Ovary (tissue), 9 donors: Measurements from ENCODE around the gene PBX4. TPM values are rescaled to one million over a fixed set of nuclear protein-coding genes. Genes with fewer than 3 reads are reported as not detected.

Source experiments
- DNase-seq, 5 donors: peaks; one replicate each; pipeline ENCODE4 v3.0.0-alpha.2; 2019 to 2020
- H3K27ac ChIP-seq, 2 donors: fragments of 200-600 bp; one replicate each; pipeline versions ENCODE4 v1.5.1 to v1.8.0; 2019 to 2022
- H3K27me3 ChIP-seq: fragments of 200-600 bp; one replicate; pipeline ENCODE4 v1.8.0; 2022
- H3K36me3 ChIP-seq: fragments of 200-600 bp; sonication (generic); one replicate; pipeline ENCODE4 v1.5.1; 2019
- H3K4me1 ChIP-seq: one replicate; pipeline ENCODE4 v1.8.1; 2013; ENCODE audit warnings: mild to moderate bottlenecking, moderate library complexity; ENCODE audit not compliant: insufficient read depth
- H3K4me3 ChIP-seq: fragments of 200-600 bp; sonication (generic); one replicate; pipeline ENCODE4 v1.5.1; 2017
- H3K9me3 ChIP-seq, 2 donors: fragments of 200-600 bp in 1 of 2; sonication (generic) in 1 of 2; one replicate each; pipeline versions ENCODE4 v1.5.1 to v1.8.1; 2013 to 2019; ENCODE audit warnings: mild to moderate bottlenecking in 1 of 2, moderate library complexity in 1 of 2
- CTCF ChIP-seq, 3 donors: fragments of 450-650 bp in 2 of 3; fragments of 200-600 bp in 1 of 3; IDR thresholded peaks; one replicate each; pipeline versions ENCODE4 v1.5.1 to v1.8.0; 2016 to 2022; ENCODE audit warnings: antibody characterized with exemption in 3 of 3, mild to moderate bottlenecking in 1 of 3
- EP300 ChIP-seq: sonication (generic); formaldehyde crosslinking; IDR thresholded peaks from one replicate; pipeline ENCODE4 v1.6.1; 2017; ENCODE audit warnings: antibody characterized with exemption
- POLR2A ChIP-seq: fragments of 450-650 bp; IDR thresholded peaks from one replicate; pipeline ENCODE4 v1.6.1; 2017; ENCODE audit warnings: antibody characterized with exemption, mild to moderate bottlenecking, moderate library complexity
- WGBS, 3 donors: extraction: QIAGEN DNeasy Blood & Tissue Kit in 1 of 3; methylation state at CpG; one replicate each; pipeline versions ENCODE4 v1.1.5 to v1.1.7; 2013 to 2017; 5-methylcytosine and 5-hydroxymethylcytosine counted together
- intact Hi-C, 4 donors: fragments of 100-400 bp; cut with DNase I; formaldehyde crosslinking; loops; one replicate each; pipeline versions ENCODE4 v1.11.0 to v1.15.1; 2022 to 2023
- polyA plus RNA-seq, 2 donors: library from polyadenylated mRNA; stranded (reverse); fragments of 200-250 nt in 1 of 2; fragments of 350-450 nt in 1 of 2; fragmentation: Illumina TruSeq in 1 of 2; extraction: RNeasy Lipid Tissue Mini Kit (QIAGEN cat#74804) in 1 of 2; gene quantifications; one replicate each; pipeline ENCODE4 v1.2.3, GENCODE V29; 2013 to 2014
- total RNA-seq, 7 donors: library from RNA; depleted of rRNA in 2 of 7; stranded (reverse); fragments of >200 nt in 2 of 7; fragmentation: NEBNext Ultra II Directional in 3 of 7; extraction: Animal tissue kit (Norgen Biotek cat#: 25700) in 3 of 7; gene quantifications; one replicate each; pipeline versions ENCODE4 v1.1.0 to v1.2.4, GENCODE V29; 2016 to 2023
- donor health status: DM: no; HTN: no; CAD: no; lungs with moderate emphysema.
- donor health status: DM: no; HTN: no; CAD: no.
- donor health status: Bipolar disorder and iron deficiency.
- donor health status: DM: yes; HTN: yes; CAD: no.
- donor health status: DM: no; HTN: no; CAD: no.
- donor health status: DM: yes; HTN: yes; CAD: no.

The PBX4 gene
- total and polyA plus RNA-seq, 9 donors = 0.73 to 4.4 (median 3.2) TPM

GRCh38 chr19:19580418-19580817, 38.1 kb downstream of the PBX4 start:
- Histone ChIP-seq H3K4me1 (no peaks in the 10 kb centered on the region), H3K9me3 (no peaks in the 10 kb centered on the region), H3K4me3 (no peak overlapping the region), H3K27me3 (no peaks in the 10 kb centered on the region), H3K36me3 (no peaks in the 10 kb centered on the region), H3K27ac (no peak overlapping the region)
- intact Hi-C loops = no loop called here
- TF ChIP-seq POLR2A = no peak
- WGBS, 3 donors = 83 to 95% (median 91%) methylated on average over 4 of the region's 4 CpGs
- no peak for DNase-seq

DNA sequence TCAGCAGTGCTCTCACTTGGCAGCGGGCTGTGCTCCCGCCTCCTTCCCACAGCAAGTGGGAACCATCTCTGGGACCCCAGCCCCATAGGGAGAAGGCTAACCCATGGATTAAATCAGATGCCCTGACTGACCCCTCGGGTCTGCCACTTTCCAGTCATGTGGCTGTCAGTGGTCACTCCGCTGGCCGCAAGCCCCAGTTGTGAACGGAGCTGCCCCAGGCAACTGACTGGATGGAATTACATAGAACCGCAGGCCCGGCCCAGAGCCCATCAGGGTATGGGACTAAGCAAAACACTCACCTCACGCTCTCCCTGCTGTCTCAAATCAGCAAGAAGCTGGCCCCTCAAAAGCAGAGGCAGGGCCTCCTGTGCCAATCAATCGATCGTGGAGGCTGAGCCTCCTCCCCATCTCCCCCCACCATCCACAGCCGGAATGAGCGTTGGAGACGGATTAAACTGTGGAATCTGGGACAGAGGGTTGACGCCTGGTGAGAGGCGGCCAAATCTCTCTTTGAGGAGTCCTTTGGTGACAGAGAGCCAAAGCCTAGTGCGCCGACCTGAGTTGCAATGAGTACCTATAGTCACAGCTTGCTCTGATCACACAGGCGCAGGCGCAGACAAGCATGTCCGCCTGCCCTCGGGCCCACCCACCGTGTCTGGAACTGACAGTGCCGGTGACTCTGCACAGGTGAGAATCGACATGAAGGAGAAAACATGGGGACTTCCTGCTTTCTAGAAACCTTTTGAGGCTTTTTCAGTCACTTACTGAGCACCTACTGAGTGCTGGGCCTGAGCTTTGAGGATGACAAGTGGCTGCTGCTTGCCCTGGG, 38.7 kb downstream of the PBX4 start:
- WGBS, 3 donors = 89 to 95% (median 92%) methylated on average over 25 of the region's 25 CpGs
- H3K36me3 ChIP-seq = no peaks in the 10 kb centered on the region
- no peaks in the 10 kb centered on the region for H3K4me1 ChIP-seq
- intact Hi-C loops = no loop called here
- no peak for DNase-seq
- no peak overlapping the region for H3K27ac ChIP-seq
- TF ChIP-seq POLR2A (no peak), EP300 (no peak), CTCF (IDR thresholded peaks at IDR 0.05) (no peak)
- H3K27me3 ChIP-seq = no peaks in the 10 kb centered on the region
- no peaks in the 10 kb centered on the region for H3K9me3 ChIP-seq
- no peak overlapping the region for H3K4me3 ChIP-seq

- TF ChIP-seq CTCF (IDR thresholded peaks at IDR 0.05) = no peak
- no peak for TF ChIP-seq EP300
- TF ChIP-seq POLR2A = no peak
- DNase-seq = no peak
Observed at GRCh38 chr19:19578252-19578651, 40.2 kb downstream of the PBX4 start.

DNA sequence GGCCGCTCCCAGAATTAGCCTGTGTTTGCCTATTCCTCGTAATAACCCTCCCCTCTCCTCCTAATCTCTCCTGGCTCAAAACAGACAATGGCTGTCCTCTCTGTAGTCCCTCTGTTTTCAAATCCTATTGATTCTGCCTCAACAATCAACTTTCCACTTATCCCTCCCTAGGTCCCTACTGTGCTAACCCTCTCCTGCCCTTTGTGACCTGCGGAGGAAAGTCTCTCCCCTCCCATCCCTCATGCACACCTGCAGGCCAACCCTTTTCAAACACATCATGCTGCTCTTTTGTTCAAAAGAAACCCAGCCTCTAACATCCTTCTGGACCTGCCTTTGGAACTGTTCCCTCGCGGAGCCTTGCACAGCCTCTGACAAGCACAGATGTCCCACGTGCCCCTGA, 43.1 kb downstream of the PBX4 start:
- H3K9me3 ChIP-seq = no peaks in the 10 kb centered on the region
- 76 to 84% (median 82%) methylated on average over 6 of the region's 6 CpGs for WGBS, 3 donors
- TF ChIP-seq EP300 = no peak
- TF ChIP-seq POLR2A = no peak
- TF ChIP-seq CTCF (IDR thresholded peaks at IDR 0.05) = no peak

More at GRCh38 chr19:19578252-19578651, 40.2 kb downstream of the PBX4 start:
- WGBS, 3 donors = 81 to 89% (median 88%) methylated on average over 6 of the region's 6 CpGs
- intact Hi-C loops = no loop called here
- no peak overlapping the region for H3K4me3 ChIP-seq
- no peaks in the 10 kb centered on the region for H3K36me3 ChIP-seq
- H3K27ac ChIP-seq = no peak overlapping the region
- no peaks in the 10 kb centered on the region for H3K27me3 ChIP-seq
- no peaks in the 10 kb centered on the region for H3K4me1 ChIP-seq
- H3K9me3 ChIP-seq = no peaks in the 10 kb centered on the region

DNA sequence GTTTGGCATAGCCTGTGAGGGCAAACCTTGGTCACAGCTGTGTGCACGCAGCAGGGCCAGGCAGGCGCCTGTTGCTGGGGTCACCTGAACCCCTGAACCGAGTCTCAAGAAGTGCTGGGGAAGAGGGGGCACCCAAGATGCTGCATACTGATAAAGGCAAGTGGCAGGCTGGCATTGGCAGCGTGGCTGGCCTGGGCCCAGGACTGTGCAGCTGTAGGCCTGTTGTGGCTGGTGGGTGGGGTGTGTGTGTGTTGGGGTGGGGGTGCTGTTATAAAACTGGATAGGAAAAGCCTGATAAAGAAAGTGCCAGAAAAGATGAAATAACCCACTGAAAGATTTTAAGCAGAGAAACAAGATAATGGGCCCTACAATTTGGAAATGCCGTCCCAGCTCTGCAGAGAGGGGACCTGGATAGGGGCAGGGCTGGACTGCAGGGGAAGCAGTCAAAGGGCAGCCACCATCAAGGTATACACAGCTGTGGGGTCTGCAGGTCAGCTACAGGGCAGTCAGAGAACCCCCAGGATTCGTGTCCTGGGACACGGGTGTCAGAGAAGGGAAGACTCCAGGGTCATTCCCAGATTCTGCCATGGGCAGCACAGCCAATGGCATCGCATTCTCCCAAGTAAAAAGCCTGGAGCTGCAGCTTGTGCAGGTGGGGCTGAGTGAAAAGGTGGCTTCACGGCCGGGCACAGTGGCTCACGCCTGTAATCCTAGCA, 47.3 kb downstream of the PBX4 start:
- intact Hi-C loops = no loop called here
- H3K4me1 ChIP-seq = no peaks in the 10 kb centered on the region
- WGBS, 3 donors = 90 to 93% (median 90%) methylated on average over 11 of the region's 11 CpGs
- H3K27ac ChIP-seq = no peak overlapping the region
- no peak for DNase-seq
- TF ChIP-seq EP300 (no peak), POLR2A (no peak), CTCF (IDR thresholded peaks at IDR 0.05) (no peak)
- no peaks in the 10 kb centered on the region for H3K9me3 ChIP-seq
- no peaks in the 10 kb centered on the region for H3K27me3 ChIP-seq
- H3K36me3 ChIP-seq = no peaks in the 10 kb centered on the region
- no peak overlapping the region for H3K4me3 ChIP-seq

More for the DNA sequence above, 43.1 kb downstream of the PBX4 start:
- H3K36me3 ChIP-seq = no peaks in the 10 kb centered on the region
- H3K27ac ChIP-seq = no peak overlapping the region
- H3K4me1 ChIP-seq = no peaks in the 10 kb centered on the region
- H3K4me3 ChIP-seq = no peak overlapping the region
- intact Hi-C loops = no loop called here
- DNase-seq = no peak
- H3K27me3 ChIP-seq = no peaks in the 10 kb centered on the region
